ENCODE measurements around the gene FOXN3. TPM values are rescaled to one million over a fixed set of nuclear protein-coding genes. Genes with fewer than 3 reads are reported as not detected.

The FOXN3 gene
- total RNA-seq, 2 donors from 2014 or later: 53.9 to 141 TPM

- intact Hi-C loops (cut with DNase I): no loop called here
- WGBS: 61% methylated on average over 4 of the region's 4 CpGs
Measured at GRCh38 chr14:89325959-89326358, 91.1 kb downstream of the FOXN3 start.

DNA sequence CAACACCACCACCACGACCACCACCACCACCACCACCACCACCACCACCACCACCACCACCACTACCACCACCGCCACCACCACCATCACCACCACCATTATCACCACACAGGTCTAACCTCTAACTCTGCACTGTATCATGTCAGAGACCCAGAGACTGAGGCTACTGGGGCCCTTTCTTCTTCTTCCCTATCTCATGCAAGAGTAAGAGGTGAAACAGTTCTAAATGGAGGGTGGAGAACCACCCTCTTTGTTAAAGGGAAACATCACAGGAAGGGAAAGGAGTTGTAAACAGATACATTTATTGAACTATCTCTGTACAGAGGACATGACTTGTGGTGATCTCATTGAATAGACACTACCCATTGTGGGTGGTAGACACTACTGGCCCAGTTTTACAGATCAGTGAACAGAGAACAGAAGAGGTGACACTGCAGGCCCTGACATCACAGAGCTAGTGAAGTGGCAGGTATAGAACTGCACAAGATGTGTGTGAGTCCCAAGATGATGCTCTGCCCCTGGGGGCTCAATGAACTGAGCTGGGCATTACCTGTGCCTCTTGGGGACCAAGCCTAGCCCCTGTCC, 91.6 kb downstream of the FOXN3 start:
- H3K4me1 ChIP-seq (replicated peaks): no peaks in the 10 kb centered on the region
- H3K27me3 ChIP-seq (replicated peaks; ENCODE audit: insufficient read depth): no peaks in the 10 kb centered on the region
- H3K27ac ChIP-seq: no peak overlapping the region
- H3K4me3 ChIP-seq: no peak overlapping the region
- TF ChIP-seq, protein P1, sequence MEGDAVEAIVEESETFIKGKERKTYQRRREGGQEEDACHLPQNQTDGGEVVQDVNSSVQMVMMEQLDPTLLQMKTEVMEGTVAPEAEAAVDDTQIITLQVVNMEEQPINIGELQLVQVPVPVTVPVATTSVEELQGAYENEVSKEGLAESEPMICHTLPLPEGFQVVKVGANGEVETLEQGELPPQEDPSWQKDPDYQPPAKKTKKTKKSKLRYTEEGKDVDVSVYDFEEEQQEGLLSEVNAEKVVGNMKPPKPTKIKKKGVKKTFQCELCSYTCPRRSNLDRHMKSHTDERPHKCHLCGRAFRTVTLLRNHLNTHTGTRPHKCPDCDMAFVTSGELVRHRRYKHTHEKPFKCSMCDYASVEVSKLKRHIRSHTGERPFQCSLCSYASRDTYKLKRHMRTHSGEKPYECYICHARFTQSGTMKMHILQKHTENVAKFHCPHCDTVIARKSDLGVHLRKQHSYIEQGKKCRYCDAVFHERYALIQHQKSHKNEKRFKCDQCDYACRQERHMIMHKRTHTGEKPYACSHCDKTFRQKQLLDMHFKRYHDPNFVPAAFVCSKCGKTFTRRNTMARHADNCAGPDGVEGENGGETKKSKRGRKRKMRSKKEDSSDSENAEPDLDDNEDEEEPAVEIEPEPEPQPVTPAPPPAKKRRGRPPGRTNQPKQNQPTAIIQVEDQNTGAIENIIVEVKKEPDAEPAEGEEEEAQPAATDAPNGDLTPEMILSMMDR (IDR thresholded peaks at IDR 0.05): no peak
- TF ChIP-seq POLR2AphosphoS5 (IDR thresholded peaks at IDR 0.05): no peak
- TF ChIP-seq POLR2A (IDR thresholded peaks at IDR 0.05): no peak
- 97% methylated on average over 2 of the region's 2 CpGs for WGBS
- intact Hi-C loops (cut with DNase I): no loop called here
- no peaks in the 10 kb centered on the region for H3K36me3 ChIP-seq
- H3K9me3 ChIP-seq: no peaks in the 10 kb centered on the region
- no peak for DNase-seq (ENCODE audit: low spot score)

More at GRCh38 chr14:89325959-89326358, 91.1 kb downstream of the FOXN3 start:
- H3K27ac ChIP-seq: no peak overlapping the region
- no peaks in the 10 kb centered on the region for H3K4me1 ChIP-seq (replicated peaks)
- H3K27me3 ChIP-seq (replicated peaks; ENCODE audit: insufficient read depth): no peaks in the 10 kb centered on the region
- H3K9me3 ChIP-seq: no peaks in the 10 kb centered on the region
- DNase-seq (ENCODE audit: low spot score): no peak
- TF ChIP-seq POLR2A (IDR thresholded peaks at IDR 0.05) (no peak), POLR2AphosphoS5 (IDR thresholded peaks at IDR 0.05) (no peak)
- TF ChIP-seq, protein P1 (IDR thresholded peaks at IDR 0.05): no peak
- no peak overlapping the region for H3K4me3 ChIP-seq
- H3K36me3 ChIP-seq: no peaks in the 10 kb centered on the region

GRCh38 chr14:89324501-89325298, 92.3 kb downstream of the FOXN3 start:
- DNase-seq (ENCODE audit: low spot score): no peak
- H3K27ac ChIP-seq: no peak overlapping the region
- intact Hi-C loops (cut with DNase I): no loop called here
- H3K4me1 ChIP-seq (replicated peaks): peaks cover 3% of the 10 kb centered on the region
- no peaks in the 10 kb centered on the region for H3K36me3 ChIP-seq
- TF ChIP-seq POLR2A (IDR thresholded peaks at IDR 0.05) (no peak), POLR2AphosphoS5 (IDR thresholded peaks at IDR 0.05) (no peak)
- TF ChIP-seq, protein P1 (IDR thresholded peaks at IDR 0.05): no peak
- no peaks in the 10 kb centered on the region for H3K9me3 ChIP-seq
- 91% methylated on average over 9 of the region's 9 CpGs for WGBS
- no peaks in the 10 kb centered on the region for H3K27me3 ChIP-seq (replicated peaks; ENCODE audit: insufficient read depth)
- H3K4me3 ChIP-seq: no peak overlapping the region

- Histone ChIP-seq H3K27ac (no peak overlapping the region), H3K9me3 (no peaks in the 10 kb centered on the region), H3K4me3 (no peak overlapping the region), H3K27me3 (replicated peaks; ENCODE audit: insufficient read depth) (no peaks in the 10 kb centered on the region), H3K36me3 (no peaks in the 10 kb centered on the region), H3K4me1 (replicated peaks) (peaks cover 4% of the 10 kb centered on the region)
- intact Hi-C loops (cut with DNase I): no loop called here
- WGBS: 67% methylated on average over 6 of the region's 6 CpGs
- no peak for DNase-seq (ENCODE audit: low spot score)
- TF ChIP-seq POLR2AphosphoS5 (IDR thresholded peaks at IDR 0.05) (no peak), POLR2A (IDR thresholded peaks at IDR 0.05) (no peak)
- TF ChIP-seq, protein P1 (IDR thresholded peaks at IDR 0.05): no peak
Measured at GRCh38 chr14:89320381-89321000, 96.5 kb downstream of the FOXN3 start.
